HG03432 (cell line): ENCODE data around the gene RFX8.
"Not testable (repeated sequence)": the region's sequence is repeated elsewhere in the genome, so short reads cannot be mapped to it uniquely, and the experiment has no call there.

Source experiments
- ATAC-seq: cut with Tn5 transposase; IDR thresholded peaks from one replicate; pipeline ENCODE4 v1.9.1; 2021; ENCODE audit warnings: mild to moderate bottlenecking, moderate library complexity; ENCODE audit not compliant: unreplicated experiment

Gene RFX8

DNA sequence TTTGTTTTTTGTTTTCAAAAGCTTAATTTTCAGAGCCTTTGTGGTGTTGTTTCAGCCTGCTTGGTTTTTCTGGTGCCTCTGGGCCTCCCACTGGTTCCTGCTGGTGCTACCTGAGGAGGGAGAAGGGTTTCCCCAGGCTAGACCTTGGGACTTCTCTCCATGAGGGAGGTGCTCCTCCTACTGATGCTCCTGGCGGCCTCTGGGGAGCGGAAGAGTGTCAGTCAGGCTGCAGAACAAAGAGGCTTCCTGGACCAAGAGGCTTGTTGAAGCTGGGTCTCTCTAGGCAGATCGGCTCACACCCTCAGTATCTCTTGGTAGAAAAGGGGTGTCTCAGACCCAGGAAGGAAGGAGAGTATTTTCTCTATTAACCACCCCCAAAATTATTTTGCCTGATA is 32.2 kb downstream of the RFX8 start:
- no peak for ATAC-seq

DNA sequence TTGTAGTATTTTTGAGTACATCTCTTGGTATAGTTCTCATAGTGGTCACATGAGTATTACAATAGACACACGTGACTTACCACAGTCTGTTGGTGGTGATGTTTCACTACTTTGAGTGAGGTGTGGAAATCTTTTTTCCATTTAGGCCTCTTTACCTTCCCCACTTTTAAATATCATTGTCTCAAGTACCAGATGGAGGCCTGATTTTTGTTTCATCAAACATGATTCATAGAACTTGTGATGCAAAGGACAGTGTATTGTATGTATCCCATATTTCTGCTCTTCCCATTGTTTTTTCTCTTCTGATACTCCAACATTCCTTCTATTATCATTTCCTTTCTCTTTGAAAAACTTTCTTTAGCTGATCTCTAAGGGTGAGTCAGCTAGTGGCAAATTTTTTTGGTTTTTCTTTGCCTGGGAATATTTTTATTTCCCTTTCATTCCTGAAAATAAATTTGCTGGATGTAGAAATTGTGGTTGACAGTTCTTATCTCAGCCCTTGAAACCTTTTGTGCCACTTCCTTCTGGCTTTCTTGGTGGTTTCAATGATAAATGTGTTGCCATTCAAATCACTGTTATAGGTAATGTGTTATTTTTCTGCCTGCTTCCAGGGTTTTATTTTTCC is 32.8 kb downstream of the RFX8 start:
- ATAC-seq = no peak

DNA sequence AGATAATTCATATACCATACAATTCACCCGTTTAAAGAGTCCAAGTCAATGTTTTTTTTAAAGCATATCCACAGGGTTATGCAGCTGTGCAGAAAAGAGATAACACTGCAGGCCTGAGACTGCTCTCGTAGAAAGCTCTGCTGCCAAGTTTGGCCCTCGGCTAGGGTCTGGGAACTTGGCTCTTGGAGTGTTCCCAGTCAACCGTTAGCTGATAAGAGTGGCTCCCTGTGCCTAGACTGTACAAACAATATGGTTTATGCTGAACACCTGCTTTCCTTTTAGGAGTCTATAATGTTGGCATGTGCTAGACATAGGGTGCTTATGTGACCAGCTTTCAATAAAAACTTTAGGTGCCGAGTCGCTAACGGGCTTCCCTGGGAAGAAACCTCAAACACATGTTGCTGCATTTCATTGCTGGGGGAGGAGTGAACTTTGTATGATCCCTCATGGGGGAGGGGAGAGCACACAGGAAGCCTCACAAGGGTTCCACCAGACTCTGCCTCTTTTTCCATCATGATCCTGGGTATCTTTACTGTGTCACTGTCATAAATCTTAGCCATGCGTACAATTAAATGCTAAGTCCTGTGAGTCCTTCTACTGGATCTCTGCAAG is 34.7 kb downstream of the RFX8 start:
- ATAC-seq = no peak

- no peak for ATAC-seq
These were observed 35.2 kb downstream of the RFX8 start for GRCh38 chr2:101439716-101440115.

DNA sequence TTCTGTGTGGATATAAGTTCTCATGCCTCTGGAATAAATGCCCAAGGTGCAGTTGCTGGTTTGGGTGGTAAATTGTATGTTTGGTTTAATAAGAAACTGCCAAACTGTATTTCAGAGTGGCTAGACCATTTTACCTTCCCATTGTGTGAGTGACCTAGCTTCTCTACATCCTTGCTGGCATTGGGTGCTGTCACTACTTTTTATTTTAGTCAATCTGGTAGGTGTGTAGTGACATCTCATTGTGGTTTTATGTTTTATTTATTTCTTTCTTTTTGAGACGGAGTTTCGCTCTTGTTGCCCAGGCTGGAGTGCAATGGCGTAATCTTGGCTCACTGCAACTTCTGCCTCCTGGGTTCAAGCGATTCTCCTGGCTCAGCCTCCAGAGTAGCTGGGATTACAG is 36.4 kb downstream of the RFX8 start:
- ATAC-seq = not testable (repeated sequence)

GRCh38 chr2:101435001-101435862 is 39.7 kb downstream of the RFX8 start:
- ATAC-seq = no peak

DNA sequence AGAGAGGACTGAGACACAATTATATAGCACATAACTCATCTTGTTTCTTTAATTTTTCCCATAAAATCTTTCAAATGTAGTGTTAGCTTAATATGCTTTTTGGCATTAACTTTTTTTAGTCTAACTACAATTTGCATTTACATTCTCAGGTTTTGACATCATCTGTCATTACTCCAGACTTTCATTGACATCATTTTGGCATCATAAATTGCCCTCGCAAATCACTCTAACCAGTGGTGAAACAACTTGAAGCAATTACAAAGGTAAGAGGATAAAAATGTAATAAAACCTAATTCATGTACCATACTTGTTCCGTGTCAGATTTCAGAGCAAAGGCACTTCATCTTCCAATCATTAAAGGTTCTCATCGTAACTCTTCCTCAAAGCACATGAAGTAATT is 41.4 kb downstream of the RFX8 start:
- no peak for ATAC-seq

GRCh38 chr2:101432411-101433181 is 42.3 kb downstream of the RFX8 start:
- ATAC-seq = no peak

GRCh38 chr2:101431486-101431885 is 43.4 kb downstream of the RFX8 start:
- ATAC-seq = no peak

- no peak for ATAC-seq
These were observed 44.8 kb downstream of the RFX8 start for GRCh38 chr2:101430156-101430555.

- no peak for ATAC-seq
These were observed 45.5 kb downstream of the RFX8 start for GRCh38 chr2:101429453-101429852.

DNA sequence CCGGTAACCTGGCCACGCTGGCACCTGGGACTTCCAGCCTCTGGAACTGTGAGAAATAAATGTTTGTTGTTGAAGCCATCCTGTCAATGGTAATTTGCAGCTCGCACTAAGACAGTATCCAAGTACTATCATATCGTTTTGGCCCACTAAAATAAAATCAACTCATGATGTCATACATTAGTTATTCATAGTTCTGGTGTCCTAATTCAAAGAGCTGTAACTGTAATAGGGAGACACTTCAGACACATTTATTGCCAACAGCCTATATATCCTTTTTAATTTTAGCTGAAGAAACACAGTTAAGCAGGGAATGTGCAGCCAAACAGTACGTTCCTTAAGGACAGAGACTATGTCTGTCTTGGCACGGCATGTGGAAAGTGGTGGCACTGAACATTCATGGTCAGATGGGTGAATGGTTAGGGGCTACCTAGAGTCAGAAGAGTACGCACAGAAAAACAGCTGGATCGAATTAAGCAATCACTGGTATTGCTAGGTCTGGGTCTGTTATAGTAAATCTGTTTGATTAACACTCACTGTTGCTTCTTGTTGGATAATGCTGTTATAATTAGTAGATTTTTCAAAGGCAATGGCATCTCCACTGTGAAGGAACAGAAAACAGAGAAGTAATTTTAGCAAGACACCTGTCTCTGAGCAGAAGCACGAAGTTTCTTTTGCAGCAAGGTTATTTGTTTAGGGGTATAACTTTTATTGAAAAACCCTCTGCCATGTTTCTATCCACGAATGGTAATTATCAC is 46.3 kb downstream of the RFX8 start:
- ATAC-seq = no peak

- no peak for ATAC-seq
These were observed 47.2 kb downstream of the RFX8 start for GRCh38 chr2:101427743-101428142.

DNA sequence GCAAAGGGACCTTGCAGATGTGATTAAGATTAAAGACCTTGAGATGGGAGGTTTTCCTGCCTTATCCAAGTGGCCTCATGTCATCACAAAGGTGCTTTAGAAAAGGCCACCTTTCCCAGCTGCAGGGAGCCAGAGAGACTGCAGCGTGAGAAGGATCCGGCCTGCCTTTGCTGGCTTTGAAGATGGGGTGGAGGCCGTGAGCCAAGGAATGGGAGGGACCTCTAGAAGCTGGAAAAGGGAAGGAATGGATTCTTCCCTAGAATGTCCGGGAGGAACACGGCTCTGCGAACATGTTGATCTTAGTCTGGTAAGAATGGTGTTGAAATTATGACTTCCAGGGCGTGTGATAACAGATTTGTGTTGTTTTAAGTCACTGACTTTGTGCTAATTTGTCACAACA is 47.7 kb downstream of the RFX8 start:
- no peak for ATAC-seq

GRCh38 chr2:101426822-101427221 is 48.1 kb downstream of the RFX8 start:
- no peak for ATAC-seq

GRCh38 chr2:101420623-101421022 is 54.3 kb downstream of the RFX8 start:
- no peak for ATAC-seq

DNA sequence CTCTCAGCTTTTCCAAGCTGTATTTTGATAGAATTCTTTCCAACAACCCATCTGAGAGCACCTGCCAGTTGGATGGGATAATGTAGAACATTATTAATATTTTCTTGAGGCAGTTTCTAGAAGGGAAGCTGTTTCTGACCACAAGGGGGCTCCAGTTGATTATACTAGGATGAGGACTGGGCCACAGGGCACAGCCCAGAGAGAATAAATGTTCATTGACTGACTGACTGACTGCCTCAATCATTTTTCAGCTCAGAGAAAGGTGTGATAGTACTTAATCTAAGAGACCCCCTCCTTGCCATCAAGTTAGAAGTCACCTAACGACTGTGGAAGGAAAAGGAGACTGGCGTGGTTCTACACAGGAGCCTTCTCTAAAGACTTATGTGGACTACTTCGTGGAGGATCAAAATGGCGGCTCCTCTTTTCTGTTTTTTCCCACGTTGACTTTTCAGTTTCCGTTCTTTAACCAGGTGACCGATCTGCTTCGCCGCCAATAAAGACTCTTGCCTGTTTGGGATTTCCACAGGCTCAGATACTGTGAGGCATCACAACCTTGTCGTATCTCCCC is 55.7 kb downstream of the RFX8 start:
- ATAC-seq = no peak

- no peak for ATAC-seq
These were observed 56.3 kb downstream of the RFX8 start for GRCh38 chr2:101418460-101419095.

- no peak for ATAC-seq
These were observed 58.3 kb downstream of the RFX8 start for GRCh38 chr2:101416609-101417008.

DNA sequence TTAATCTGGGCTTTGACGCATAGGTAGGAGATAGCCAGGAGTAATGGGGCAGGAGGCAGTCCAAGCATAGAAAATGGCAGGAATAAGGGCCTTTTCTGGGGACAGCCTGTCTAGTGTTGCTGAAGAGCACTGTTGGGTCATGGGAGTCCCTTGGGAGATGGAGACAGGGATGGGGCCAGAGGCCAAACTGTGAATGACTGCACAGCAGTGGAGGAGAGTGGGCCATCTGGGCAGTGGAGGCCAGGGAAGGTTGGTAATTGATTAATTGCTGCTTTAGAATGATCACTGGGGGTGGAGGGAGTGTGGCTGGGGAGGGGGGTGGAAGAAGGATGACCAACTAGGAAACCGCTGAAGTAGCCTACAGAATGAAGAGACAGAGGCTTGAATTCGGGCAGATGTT is 59.0 kb downstream of the RFX8 start:
- ATAC-seq = no peak
